Right renal cortex interstitium (tissue), 3 donors: ENCODE results near the gene TRO. TPM values are rescaled to one million over a fixed set of nuclear protein-coding genes. Genes with fewer than 3 reads are reported as not detected.

Experiments
- DNase-seq, 3 donors: peaks; one replicate each; pipeline ENCODE4 v3.0.0-alpha.2; 2013; ENCODE audit warnings: low read depth in 3 of 3, low spot score in 2 of 3
- polyA plus RNA-seq, 3 donors: library from polyadenylated mRNA; unstranded; fragments of 120-200 nt; gene quantifications; one replicate each; pipeline ENCODE4 v1.2.1, GENCODE V29; 2013; ENCODE audit not compliant: insufficient read length in 3 of 3

The TRO gene
- polyA plus RNA-seq, result 100 to 1,000 TPM in 2 of 3 donors, 10 to 100 TPM in 1; 87.2 to 116 (median 103) TPM

GRCh38 chrX:54920610-54921426 is at the start of gene TRO:
Gene TRO, plus strand, starts transcription at chrX:54920824. Its CDS starts 1,423 bp downstream, at chrX:54922247.
- DNase-seq, result peak; percentile 3 to 17 (median 15)

- no peak for DNase-seq
Measured at GRCh38 chrX:54885740-54886139, 34.9 kb upstream of the TRO start.

GRCh38 chrX:54891573-54891972 is 29.1 kb upstream of the TRO start:
- DNase-seq, result peak in 1 of 3 donors; percentile 0

DNA sequence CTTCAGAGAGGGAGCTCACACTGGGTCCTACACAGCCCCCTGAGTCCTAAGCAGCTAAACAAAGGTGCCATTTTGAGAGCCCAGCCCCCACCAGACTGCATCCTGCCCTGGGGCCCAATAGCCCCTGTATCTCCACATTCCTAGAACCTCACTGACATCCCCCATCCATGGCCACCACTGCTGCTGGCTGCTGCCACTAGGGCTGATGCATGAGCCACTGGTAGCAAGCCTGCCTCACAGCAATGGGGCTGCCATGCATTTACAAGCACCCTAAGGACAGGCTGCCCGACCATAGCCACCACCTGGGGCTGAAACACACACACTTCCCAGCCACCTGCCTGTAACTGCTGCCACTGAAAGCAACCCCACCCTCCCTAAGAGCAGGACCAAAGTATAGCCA is 26.5 kb upstream of the TRO start:
- no peak for DNase-seq

- no peak for DNase-seq
Measured at GRCh38 chrX:54909941-54910340, 10.7 kb upstream of the TRO start.

GRCh38 chrX:54921427-54922021 is 900 bp downstream of the TRO start:
- peak; percentile 32 to 51 (median 33) for DNase-seq

GRCh38 chrX:54922547-54922946 is 1.9 kb downstream of the TRO start:
- no peak for DNase-seq

DNA sequence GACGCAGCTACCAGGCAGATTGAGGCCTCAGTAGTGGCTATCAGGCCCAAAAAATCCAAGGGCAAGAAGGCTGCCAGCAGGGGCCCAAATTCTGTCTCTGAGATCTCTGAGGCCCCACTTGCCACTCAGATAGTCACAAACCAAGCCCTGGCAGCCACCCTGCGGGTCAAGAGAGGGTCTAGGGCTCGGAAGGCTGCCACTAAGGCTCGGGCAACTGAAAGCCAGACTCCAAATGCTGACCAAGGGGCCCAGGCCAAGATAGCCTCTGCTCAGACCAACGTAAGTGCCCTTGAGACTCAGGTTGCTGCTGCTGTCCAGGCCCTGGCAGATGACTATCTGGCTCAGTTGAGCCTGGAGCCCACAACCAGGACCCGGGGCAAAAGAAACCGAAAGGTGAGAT is 2.8 kb downstream of the TRO start:
- no peak for DNase-seq

GRCh38 chrX:54926978-54927377 is 6.4 kb downstream of the TRO start:
- DNase-seq, result no peak

DNA sequence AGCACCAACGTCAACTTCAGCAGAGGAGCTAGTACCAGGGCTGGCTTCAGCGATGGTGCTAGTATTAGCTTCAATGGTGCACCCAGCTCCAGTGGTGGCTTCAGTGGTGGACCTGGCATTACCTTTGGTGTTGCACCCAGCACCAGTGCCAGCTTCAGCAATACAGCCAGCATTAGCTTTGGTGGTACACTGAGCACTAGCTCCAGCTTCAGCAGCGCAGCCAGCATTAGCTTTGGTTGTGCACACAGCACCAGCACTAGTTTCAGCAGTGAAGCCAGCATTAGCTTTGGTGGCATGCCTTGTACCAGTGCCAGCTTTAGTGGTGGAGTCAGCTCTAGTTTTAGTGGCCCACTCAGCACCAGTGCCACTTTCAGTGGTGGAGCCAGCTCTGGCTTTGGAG is 8.3 kb downstream of the TRO start:
- no peak for DNase-seq

DNA sequence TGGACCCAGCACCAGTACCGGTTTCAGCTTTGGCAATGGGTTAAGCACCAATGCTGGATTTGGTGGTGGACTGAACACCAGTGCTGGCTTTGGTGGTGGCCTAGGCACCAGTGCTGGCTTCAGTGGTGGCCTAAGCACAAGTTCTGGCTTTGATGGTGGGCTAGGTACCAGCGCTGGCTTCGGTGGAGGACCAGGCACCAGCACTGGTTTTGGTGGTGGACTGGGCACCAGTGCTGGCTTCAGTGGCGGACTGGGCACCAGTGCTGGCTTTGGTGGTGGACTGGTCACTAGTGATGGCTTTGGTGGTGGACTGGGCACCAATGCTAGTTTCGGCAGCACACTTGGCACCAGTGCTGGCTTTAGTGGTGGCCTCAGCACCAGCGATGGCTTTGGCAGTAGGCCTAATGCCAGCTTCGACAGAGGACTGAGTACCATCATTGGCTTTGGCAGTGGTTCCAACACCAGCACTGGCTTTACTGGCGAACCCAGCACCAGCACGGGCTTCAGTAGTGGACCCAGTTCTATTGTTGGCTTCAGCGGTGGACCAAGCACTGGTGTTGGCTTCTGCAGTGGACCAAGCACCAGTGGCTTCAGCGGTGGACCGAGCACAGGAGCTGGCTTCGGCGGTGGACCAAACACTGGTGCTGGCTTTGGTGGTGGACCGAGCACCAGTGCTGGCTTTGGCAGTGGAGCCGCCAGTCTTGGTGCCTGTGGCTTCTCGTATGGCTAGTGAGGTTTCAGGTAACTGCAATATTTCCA is 9.8 kb downstream of the TRO start:
- no peak for DNase-seq

GRCh38 chrX:54931107-54931506 is 10.5 kb downstream of the TRO start:
- no peak for DNase-seq

GRCh38 chrX:54933150-54933826 is 12.7 kb downstream of the TRO start:
- no peak for DNase-seq

GRCh38 chrX:54934058-54934457 is 13.4 kb downstream of the TRO start:
- no peak for DNase-seq

- no peak for DNase-seq
Measured at GRCh38 chrX:54934890-54935289, 14.3 kb downstream of the TRO start.

- no peak for DNase-seq
Measured at GRCh38 chrX:54935306-54935705, 14.7 kb downstream of the TRO start.

DNA sequence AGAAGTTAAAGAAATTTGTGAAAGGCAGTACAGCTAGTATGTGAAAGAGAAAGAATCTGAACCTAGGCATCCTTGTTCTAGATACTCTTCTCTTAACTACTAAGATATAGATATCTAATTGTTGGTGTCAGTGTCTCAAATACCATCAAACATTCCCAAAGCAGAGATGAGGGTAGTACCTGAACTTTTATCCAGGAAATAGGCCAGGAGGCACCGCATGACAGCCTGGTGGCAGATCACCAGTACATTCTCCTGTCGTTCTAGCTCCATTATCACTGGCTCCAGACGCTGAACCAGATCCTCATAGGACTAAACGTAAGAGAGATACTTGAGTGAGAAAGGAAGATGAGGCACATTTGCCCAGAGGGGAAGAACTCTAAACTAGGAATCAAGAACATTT is 16.8 kb downstream of the TRO start:
- no peak for DNase-seq

DNA sequence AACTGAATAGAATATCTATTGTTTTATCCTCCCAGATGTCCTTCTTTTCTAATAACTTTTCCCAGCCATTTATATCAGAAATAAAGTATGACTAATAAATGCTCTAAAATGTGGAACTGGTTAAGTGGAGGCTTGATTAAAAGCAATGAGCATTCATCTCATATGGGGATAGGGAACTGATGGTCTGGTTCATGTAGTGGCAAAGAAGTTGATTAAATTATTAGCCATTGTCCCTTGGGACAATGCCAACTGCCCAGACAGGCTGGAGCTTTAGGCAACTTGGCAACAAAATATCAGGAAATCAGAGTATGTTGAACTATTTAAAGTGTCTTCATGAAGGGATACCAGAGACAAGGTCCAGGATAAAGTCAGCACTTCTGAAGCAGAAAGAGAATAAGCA is 24.2 kb downstream of the TRO start:
- DNase-seq, result no peak

- DNase-seq, result no peak
Measured at GRCh38 chrX:54945224-54945623, 24.6 kb downstream of the TRO start.

- no peak for DNase-seq
Measured at GRCh38 chrX:54950730-54951375, 30.2 kb downstream of the TRO start.
